GM19395 (cell line): ENCODE data around the gene PDZD8.
A peak's percentile ranks its signal among the peaks of the same experiment; 100 is the strongest.
"Not testable (repeated sequence)": the region's sequence is repeated elsewhere in the genome, so short reads cannot be mapped to it uniquely, and the experiment has no call there.

ENCODE experiments used
- ATAC-seq: cut with Tn5 transposase; IDR thresholded peaks from one replicate; pipeline ENCODE4 v1.9.1; 2021; ENCODE audit warnings: mild to moderate bottlenecking, moderate library complexity; ENCODE audit not compliant: unreplicated experiment

PDZD8 gene

DNA sequence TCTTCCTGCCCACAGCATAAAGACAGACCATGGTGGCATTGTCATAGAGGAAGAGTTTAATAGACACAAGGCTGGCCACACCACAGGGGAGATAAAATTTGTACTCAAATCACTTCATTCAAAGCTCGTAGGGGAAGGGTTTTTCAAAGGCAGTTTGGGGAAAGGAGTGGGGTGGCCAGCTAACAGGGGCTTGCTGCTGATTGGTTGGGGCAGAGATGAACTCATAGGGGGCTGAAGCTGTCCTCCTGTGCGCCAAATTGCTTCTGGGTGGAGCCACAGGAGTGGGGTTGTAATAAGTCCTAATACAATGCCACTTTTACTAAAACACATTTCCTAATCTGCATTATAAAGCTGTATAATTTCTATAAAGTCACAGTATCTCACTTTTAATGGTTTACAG lies 22.5 kb downstream of the PDZD8 start:
- ATAC-seq, result no peak

GRCh38 chr10:117351996-117352395 lies 23.2 kb downstream of the PDZD8 start:
- no peak for ATAC-seq

DNA sequence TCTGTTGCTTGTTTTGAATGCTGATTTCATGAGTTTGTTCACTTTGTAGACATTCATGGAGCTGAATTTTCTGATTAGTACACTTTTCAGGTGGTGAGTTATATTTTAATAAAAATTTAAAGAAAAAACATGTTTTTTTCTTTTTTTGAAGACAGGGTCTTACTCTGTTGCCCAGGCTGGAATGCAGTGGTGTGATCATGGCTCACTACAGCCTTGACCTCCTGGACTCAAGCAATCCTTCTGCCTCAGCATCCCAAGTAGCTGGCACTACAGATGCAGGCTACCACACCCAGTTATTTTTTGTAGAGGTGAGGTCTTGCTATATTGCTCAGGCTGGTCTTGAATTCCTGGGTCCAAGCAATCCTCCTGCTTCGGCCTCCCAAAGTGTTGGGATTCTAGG lies 23.7 kb downstream of the PDZD8 start:
- ATAC-seq, result no peak

GRCh38 chr10:117350909-117351308 lies 24.3 kb downstream of the PDZD8 start:
- ATAC-seq, result peak; percentile 95

DNA sequence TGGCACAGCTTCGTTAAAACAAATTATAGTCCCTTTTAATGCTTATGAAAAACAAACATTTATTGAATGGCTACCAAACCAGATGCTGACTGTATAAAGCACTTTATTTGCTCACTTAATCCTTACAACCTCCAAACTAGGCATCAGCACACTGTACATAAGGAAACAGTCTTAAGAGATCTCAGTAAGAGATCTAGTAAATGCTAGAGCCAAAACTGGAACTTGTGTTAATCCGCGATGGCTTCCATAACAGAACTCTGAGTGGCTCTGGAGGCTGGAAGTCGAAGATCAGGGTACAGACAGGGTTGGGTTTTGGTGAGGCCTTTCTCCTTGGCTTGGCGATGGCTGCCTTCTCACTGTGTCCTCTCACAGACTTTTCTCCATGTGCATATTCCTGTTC lies 27.0 kb downstream of the PDZD8 start:
- no peak for ATAC-seq

GRCh38 chr10:117346574-117346973 lies 28.7 kb downstream of the PDZD8 start:
- no peak for ATAC-seq

- ATAC-seq, result no peak
Observed at GRCh38 chr10:117345143-117345542, 30.1 kb downstream of the PDZD8 start.

DNA sequence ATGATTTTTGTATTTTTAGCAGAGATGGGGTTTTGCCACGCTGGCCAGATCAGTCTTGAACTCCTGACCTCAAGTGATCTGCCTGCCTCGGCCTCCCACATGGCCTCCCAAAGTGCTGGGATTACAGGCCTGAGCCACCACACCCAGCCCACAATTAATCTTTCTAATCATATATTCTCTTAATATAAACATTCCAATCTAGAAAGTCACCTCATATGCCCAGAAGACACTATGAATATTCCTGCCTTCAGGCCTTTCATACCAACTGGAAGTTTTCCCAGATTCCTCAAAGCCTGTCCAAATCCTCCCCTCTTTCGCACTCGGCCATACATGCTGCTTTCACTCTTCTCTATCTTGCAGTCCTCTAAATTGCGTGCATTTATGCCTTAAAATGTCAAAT lies 32.6 kb downstream of the PDZD8 start:
- no peak for ATAC-seq

DNA sequence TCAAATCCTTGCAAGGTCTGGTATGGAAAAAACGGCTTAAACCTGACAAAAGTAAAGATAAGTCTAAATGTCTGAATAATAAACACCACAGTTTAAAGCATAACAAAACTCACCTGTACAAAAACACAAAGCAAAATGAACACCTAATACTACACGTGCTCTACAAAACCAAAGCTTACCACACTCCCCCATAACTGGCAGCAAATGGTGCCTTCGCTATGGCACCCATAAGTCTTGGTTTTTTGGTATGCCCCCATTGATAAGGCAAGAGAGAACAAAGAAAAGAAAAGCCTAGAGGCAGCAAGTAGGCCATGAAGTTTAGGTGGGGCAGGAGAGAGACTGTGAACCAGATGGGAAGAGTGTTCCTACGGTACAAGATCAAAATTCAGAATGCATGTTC lies 34.2 kb downstream of the PDZD8 start:
- ATAC-seq, result no peak

DNA sequence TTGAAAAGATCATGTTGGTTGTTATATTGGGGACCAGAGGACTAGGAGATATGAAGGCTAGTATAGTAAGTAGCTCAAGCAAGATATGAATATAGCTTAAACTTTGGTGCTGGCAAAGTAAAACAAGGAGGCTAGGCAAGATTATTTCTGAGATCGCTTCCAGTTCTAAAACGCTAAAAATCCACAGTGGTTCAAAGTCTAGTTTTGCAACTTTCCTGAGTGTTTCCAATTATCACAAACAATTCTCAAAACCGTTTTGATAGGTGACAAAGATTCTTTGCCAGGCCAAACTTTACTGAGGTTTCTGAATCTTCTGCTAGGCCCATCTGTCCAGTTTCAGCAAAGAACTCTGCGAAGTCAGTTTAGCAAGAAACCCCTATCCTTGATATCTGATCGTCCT lies 35.3 kb downstream of the PDZD8 start:
- ATAC-seq, result no peak

DNA sequence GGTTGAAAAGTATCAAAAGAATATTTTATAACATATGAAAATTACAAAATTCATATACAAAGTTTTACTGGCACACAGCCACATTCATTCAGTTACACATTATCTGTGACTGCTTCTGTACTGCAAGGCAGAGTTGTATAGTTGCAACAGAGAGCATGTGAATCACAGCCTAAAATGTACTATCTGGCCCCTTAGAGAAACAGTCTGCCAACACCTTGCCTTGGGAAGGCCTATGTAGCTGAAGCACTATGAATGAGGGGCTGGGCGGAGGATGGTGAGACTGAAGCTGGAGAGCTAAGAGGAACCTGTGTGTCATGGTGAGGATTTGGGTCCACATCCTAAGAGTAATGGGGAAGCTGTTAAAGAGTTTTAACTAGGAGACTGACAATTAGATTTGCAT lies 35.7 kb downstream of the PDZD8 start:
- ATAC-seq, result no peak

DNA sequence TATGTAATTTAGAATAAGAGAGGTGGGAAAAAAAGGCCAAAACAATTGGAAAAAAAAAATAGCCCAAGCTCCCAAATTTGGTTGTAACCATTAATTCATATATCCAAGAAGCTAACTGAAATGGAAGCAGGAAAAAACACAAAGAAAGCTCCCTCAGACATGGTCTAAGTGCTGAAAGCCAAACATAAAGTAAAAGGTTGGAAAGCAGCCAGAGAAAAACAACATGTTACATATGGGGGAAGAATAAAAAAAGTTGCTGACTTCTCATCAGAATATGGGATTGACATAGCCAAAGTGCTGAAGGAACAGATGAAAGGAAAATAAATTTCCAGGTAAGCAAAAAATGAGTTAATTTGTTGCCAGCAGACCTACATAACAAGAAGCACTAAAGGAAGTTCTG lies 40.3 kb downstream of the PDZD8 start:
- ATAC-seq, result no peak

GRCh38 chr10:117334066-117334465 lies 41.2 kb downstream of the PDZD8 start:
- no peak for ATAC-seq

GRCh38 chr10:117327262-117327661 lies 48.0 kb downstream of the PDZD8 start:
- ATAC-seq, result no peak

- ATAC-seq, result no peak
Observed at GRCh38 chr10:117324367-117324766, 50.9 kb downstream of the PDZD8 start.

GRCh38 chr10:117322260-117322659 lies 53.0 kb downstream of the PDZD8 start:
- no peak for ATAC-seq

DNA sequence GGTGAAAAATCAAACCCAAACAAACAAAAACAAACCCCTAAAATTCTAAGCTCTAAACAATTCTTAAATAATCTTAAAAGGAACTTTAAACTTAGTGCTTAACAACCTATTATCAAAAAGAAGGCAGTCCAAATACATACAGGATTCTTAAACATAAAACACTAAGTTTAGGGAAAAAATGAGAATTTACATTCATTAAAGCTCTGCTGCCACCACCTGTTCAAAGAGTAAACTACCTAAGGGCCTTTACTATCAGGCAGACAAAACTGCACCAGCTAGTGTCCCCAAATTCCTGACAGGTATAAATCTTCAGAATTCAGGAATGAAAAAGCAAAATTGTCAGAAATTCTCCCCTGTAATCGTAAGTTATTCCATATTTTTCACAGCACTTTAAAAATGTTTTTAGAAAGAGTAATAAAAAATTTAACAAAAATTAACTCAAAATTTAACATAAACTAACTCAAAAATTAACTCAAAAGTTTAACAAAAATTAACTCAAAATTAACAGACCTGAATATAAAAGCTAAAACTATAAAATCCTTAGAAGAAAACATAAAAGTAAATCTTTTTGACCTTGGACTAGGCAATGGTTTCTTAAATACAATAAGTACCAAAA lies 55.1 kb downstream of the PDZD8 start:
- ATAC-seq, result no peak

GRCh38 chr10:117318909-117319308 lies 56.3 kb downstream of the PDZD8 start:
- no peak for ATAC-seq

DNA sequence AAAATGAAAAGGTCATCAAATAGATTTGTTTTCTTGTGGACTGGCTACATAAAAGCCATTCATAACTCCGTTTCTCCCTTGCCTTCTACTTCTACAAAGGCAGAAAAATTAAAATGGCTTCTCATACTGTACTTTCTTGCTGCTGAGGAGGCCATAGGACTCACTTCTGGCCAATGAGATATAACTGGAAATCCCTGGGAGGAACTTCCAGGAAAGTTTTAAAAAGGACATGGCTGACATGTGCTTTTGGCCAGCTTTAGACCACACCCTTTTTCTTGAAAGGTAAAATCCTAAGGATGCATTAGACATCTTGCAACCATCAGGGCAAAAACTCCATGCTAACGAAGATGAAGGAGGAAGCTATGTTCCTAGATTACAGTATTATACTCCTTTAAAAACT lies 58.5 kb downstream of the PDZD8 start:
- ATAC-seq, result no peak

DNA sequence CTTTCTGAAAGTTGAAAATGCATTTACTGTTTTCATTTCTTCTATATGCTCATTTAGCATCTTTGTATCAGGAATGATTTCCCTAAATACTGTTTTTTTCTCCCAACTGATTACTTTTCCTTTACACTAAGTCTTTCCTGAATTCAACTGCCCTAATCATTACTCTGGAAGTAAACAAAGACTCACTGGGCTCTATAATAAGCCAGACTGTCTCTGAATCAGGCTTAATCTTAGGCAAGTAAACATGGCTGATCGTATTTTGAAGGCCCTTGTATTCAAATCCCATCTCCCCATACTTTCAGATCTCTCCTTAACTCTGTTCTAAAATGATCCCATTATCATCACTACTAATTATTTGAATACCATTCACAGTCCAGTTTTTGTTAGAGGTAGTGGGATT lies 61.6 kb downstream of the PDZD8 start:
- ATAC-seq, result no peak

GRCh38 chr10:117312430-117312829 lies 62.8 kb downstream of the PDZD8 start:
- ATAC-seq, result no peak

- no peak for ATAC-seq
Observed at GRCh38 chr10:117311261-117311660, 64.0 kb downstream of the PDZD8 start.

DNA sequence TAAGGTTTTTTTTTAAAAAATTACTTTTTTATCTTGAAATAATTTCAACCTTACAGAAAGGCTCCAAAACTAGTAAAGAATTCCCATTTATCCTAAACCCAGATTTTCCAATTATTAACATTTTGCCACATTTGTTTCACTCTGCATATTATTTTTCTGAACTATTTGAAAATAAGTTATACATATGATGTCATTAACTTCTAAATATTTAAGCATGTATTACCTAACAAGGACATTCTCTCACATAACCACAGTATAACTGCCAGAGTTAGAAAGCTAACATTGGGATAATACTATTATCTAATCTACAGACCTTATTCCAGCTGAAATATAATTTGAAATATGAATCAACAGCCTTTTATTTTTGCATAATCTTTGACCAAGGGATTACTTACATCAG lies 68.6 kb downstream of the PDZD8 start:
- no peak for ATAC-seq

DNA sequence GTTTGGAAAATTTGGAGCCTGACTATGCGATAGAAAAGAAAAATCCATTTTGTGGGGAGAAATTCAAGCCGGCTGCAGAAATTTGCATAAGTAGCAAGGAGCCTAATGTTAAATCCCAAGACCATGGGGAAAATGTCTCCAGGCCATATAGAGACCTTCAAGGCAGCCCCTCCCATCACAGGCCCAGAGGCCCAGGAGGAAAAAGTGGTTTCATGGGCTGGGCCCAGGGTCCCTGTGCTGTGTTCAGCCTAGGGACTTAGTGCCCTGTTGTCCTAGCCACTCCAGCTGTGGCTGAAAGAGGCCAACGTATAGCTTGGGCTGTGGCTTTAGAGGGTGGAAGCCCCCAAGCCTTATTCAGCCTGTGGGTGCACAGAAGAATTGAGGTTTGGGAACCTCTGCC lies 71.8 kb downstream of the PDZD8 start:
- not testable (repeated sequence) for ATAC-seq
